ENCODE data around the gene OTOL1. TPM values are rescaled to one million over a fixed set of nuclear protein-coding genes. Genes with fewer than 3 reads are reported as not detected.
"Not testable (repeated sequence)": the region's sequence is repeated elsewhere in the genome, so short reads cannot be mapped to it uniquely, and the experiment has no call there.

Gene OTOL1
- total RNA-seq: not detected

GRCh38 chr3:161496508-161496907, at the start of gene OTOL1:
Gene OTOL1 (plus strand): TSS chr3:161496808. CDS start chr3:161496808, 0 bp downstream.
- no peak for DNase-seq

GRCh38 chr3:161449785-161450184, 46.8 kb upstream of the OTOL1 start:
- DNase-seq: no peak

- DNase-seq: no peak
Measured at GRCh38 chr3:161452179-161452578, 44.4 kb upstream of the OTOL1 start.

GRCh38 chr3:161454615-161455014, 42.0 kb upstream of the OTOL1 start:
- DNase-seq: no peak

- DNase-seq: no peak
Measured at GRCh38 chr3:161455962-161456361, 40.6 kb upstream of the OTOL1 start.

- no peak for DNase-seq
Measured at GRCh38 chr3:161462138-161462537, 34.5 kb upstream of the OTOL1 start.

GRCh38 chr3:161471211-161471610, 25.4 kb upstream of the OTOL1 start:
- DNase-seq: no peak

GRCh38 chr3:161474139-161474538, 22.5 kb upstream of the OTOL1 start:
- no peak for DNase-seq

GRCh38 chr3:161474741-161475140, 21.9 kb upstream of the OTOL1 start:
- DNase-seq: no peak

GRCh38 chr3:161475206-161475605, 21.4 kb upstream of the OTOL1 start:
- no peak for DNase-seq

- no peak for DNase-seq
Measured at GRCh38 chr3:161475905-161476304, 20.7 kb upstream of the OTOL1 start.

GRCh38 chr3:161484226-161484625, 12.4 kb upstream of the OTOL1 start:
- no peak for DNase-seq

GRCh38 chr3:161488284-161488683, 8.3 kb upstream of the OTOL1 start:
- DNase-seq: not testable (repeated sequence)

GRCh38 chr3:161489395-161489794, 7.2 kb upstream of the OTOL1 start:
- no peak for DNase-seq

GRCh38 chr3:161490845-161491244, 5.8 kb upstream of the OTOL1 start:
- not testable (repeated sequence) for DNase-seq

- no peak for DNase-seq
Measured at GRCh38 chr3:161498259-161498921, 1.8 kb downstream of the OTOL1 start.

- no peak for DNase-seq
Measured at GRCh38 chr3:161500068-161500796, 3.6 kb downstream of the OTOL1 start.

- no peak for DNase-seq
Measured at GRCh38 chr3:161503271-161503670, 6.7 kb downstream of the OTOL1 start.

GRCh38 chr3:161508852-161509477, 12.4 kb downstream of the OTOL1 start:
- DNase-seq: no peak

- no peak for DNase-seq
Measured at GRCh38 chr3:161510510-161511260, 14.1 kb downstream of the OTOL1 start.

GRCh38 chr3:161523916-161524315, 27.3 kb downstream of the OTOL1 start:
- DNase-seq: no peak

GRCh38 chr3:161531930-161532329, 35.3 kb downstream of the OTOL1 start:
- no peak for DNase-seq

- DNase-seq: no peak
Measured at GRCh38 chr3:161540594-161540993, 44.0 kb downstream of the OTOL1 start.
